ENCODE measurements around the gene RPS2.

The RPS2 gene

GRCh38 chr16:2005646-2006045 lies 41.0 kb upstream of the RPS2 start (continued):
- TF ChIP-seq ZNF776 (tag by site-specific recombination; IDR thresholded peaks at IDR 0.05; ENCODE audit: borderline replicate concordance) (no peak), ZNF155 (tag by site-specific recombination; IDR thresholded peaks at IDR 0.05) (no peak), ZNF24 (tag by site-specific recombination; IDR thresholded peaks at IDR 0.05) (no peak), ZNF747 (tag by site-specific recombination; IDR thresholded peaks at IDR 0.05) (no peak), KLF17 (tag by site-specific recombination; IDR thresholded peaks at IDR 0.05) (0 out of 2 replicates have a peak, but pooled peaks have one; percentile 16), ZXDB (tag by site-specific recombination; IDR thresholded peaks at IDR 0.05) (peak; percentile 17; the same call in 1 of the 2 replicates), MEIS1 (CRISPR knock-in tag; IDR thresholded peaks at IDR 0.05; ENCODE audit: borderline replicate concordance) (no peak), ZNF239 (tag by site-specific recombination; IDR thresholded peaks at IDR 0.05) (no peak), TCF7L2 (IDR thresholded peaks at IDR 0.05; ENCODE audit: borderline replicate concordance, low read depth, low read length) (no peak), HIC1 (tag by site-specific recombination; IDR thresholded peaks at IDR 0.05) (peak; percentile 57; the same call in 1 of the 2 replicates), KLF1 (tag by site-specific recombination; IDR thresholded peaks at IDR 0.05) (0 out of 2 replicates have a peak, but pooled peaks have one; percentile 12)

- peak overlapping the region; percentile 61; the same call in 1 of the 2 replicates for H3K27ac ChIP-seq (ENCODE audit: extremely low read depth, low read depth, low read length)
- peaks cover 27% of the 10 kb centered on the region for H3K4me1 ChIP-seq (ENCODE audit: control insufficient read depth, insufficient read depth, low read length)
- H3K9me3 ChIP-seq (ENCODE audit: control insufficient read depth, insufficient read depth, low read depth, low read length) = no peaks in the 10 kb centered on the region
- POLR2A ChIA-PET = interaction anchor here (1.0 to 2.1 kb wide), 6 partner anchors 11 to 150 kb away, joined by 3 to 19 read pairs (median 5); partner anchors contain the start of genes NTHL1, RPS2, TRAF7 and TSC2
- H3K4me3 ChIP-seq (ENCODE audit: low read depth, low read length) = no peak overlapping the region
- CTCF ChIA-PET = interaction anchor here (0.5 to 3.3 kb wide), 13 partner anchors 10 to 1260 kb away, joined by 3 to 39 read pairs (median 6); partner anchors contain the start of genes GFER and PGP
- H3K36me3 ChIP-seq (ENCODE audit: control insufficient read depth in 2 of 2, insufficient read depth in 1 of 2, low read length in 2 of 2) = peaks cover 0 to 65% of the 10 kb centered on the region in 2 experiments; a peak in 2 of 3 replicates
- TF ChIP-seq ZNF324 (tag by site-specific recombination; IDR thresholded peaks at IDR 0.05) (no peak), TCF7L2 (IDR thresholded peaks at IDR 0.05; ENCODE audit: borderline replicate concordance, low read depth, low read length) (no peak), ZSCAN5A (tag by site-specific recombination; IDR thresholded peaks at IDR 0.05) (no peak), ZNF140 (tag by site-specific recombination; IDR thresholded peaks at IDR 0.05) (no peak), PRDM2 (tag by site-specific recombination; IDR thresholded peaks at IDR 0.05; ENCODE audit: borderline replicate concordance) (no peak), KLF17 (tag by site-specific recombination; IDR thresholded peaks at IDR 0.05) (peak; percentile 65), ZBTB8A (tag by site-specific recombination; IDR thresholded peaks at IDR 0.05) (0 out of 2 replicates have a peak, but pooled peaks have one; percentile 15), ZNF580 (tag by site-specific recombination; IDR thresholded peaks at IDR 0.05) (no peak), ZNF10 (tag by site-specific recombination; IDR thresholded peaks at IDR 0.05) (no peak), ZNF426 (tag by site-specific recombination; IDR thresholded peaks at IDR 0.05) (no peak), EGR2 (tag by site-specific recombination; IDR thresholded peaks at IDR 0.05; ENCODE audit: low read depth) (peak; percentile 91), BCL11A (tag by site-specific recombination; IDR thresholded peaks at IDR 0.05; ENCODE audit: low read depth) (no peak), ZNF571 (tag by site-specific recombination; IDR thresholded peaks at IDR 0.05) (no peak)
These were observed 40.3 kb upstream of the RPS2 start for GRCh38 chr16:2004795-2005517.
